GM19452 (cell line): ENCODE data around the gene SNRPA.
"Not testable (repeated sequence)": the region's sequence is repeated elsewhere in the genome, so short reads cannot be mapped to it uniquely, and the experiment has no call there.

Experiments
- ATAC-seq: cut with Tn5 transposase; IDR thresholded peaks from one replicate; pipeline ENCODE4 v1.9.1; 2021; ENCODE audit not compliant: unreplicated experiment

Gene SNRPA

GRCh38 chr19:40776364-40776763 is 25.4 kb downstream of the SNRPA start:
- no peak for ATAC-seq

GRCh38 chr19:40776932-40777644 is 26.1 kb downstream of the SNRPA start:
- peak; percentile 69 for ATAC-seq

GRCh38 chr19:40777645-40777936 is 26.6 kb downstream of the SNRPA start:
- no peak for ATAC-seq

GRCh38 chr19:40777937-40778705 is 27.1 kb downstream of the SNRPA start, which contains the start of gene RAB4B:
Gene RAB4B, plus strand, starts transcription at chr19:40778247. Its CDS starts 129 bp downstream, at chr19:40778376.
- peak; percentile 57 for ATAC-seq

- no peak for ATAC-seq
These were observed 27.8 kb downstream of the SNRPA start for GRCh38 chr19:40778706-40779284.

GRCh38 chr19:40780582-40780981 is 29.6 kb downstream of the SNRPA start:
- ATAC-seq: no peak

DNA sequence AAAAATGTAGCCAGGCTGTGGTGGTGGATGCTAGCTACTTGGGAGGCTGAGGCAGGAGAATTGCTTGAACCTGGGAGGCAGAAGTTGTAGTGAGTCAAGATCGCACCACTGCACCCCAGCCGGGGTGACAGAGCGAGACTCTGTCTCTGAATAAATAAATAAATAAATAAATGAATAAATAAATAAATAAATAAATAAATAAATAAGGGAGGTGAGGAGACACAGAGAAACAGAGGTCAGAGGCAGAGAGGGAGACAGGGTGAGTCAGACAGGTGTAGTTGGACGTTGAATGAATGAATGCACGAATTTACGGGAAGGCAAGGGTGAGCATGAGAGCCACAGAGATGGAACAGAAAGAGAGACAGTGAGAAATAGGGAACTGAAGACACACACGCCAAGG is 30.1 kb downstream of the SNRPA start:
- ATAC-seq: no peak

GRCh38 chr19:40783711-40784110 is 32.7 kb downstream of the SNRPA start:
- ATAC-seq: no peak

DNA sequence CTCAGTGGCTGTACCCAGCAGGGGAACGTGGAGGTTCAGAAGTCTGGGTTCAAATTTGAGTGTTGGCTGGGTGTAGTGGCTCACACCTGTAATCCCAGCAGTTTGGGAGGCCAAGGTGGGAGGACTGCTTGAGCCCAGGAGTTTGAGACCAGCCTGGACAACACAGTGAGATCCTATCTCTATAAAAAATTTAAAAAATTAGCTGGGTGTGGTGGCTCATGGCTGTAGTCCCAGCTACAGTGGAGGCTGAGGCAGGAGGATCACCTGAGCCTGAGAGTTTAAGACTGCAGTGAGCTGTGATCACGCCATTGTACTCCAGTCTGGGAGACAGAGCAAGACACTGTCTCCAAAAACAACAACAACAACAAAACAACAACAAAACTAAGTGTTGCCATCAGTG is 33.1 kb downstream of the SNRPA start:
- ATAC-seq: not testable (repeated sequence)

GRCh38 chr19:40785526-40785925 is 34.5 kb downstream of the SNRPA start:
- ATAC-seq: no peak

- no peak for ATAC-seq
These were observed 35.3 kb downstream of the SNRPA start for GRCh38 chr19:40786060-40787037.

DNA sequence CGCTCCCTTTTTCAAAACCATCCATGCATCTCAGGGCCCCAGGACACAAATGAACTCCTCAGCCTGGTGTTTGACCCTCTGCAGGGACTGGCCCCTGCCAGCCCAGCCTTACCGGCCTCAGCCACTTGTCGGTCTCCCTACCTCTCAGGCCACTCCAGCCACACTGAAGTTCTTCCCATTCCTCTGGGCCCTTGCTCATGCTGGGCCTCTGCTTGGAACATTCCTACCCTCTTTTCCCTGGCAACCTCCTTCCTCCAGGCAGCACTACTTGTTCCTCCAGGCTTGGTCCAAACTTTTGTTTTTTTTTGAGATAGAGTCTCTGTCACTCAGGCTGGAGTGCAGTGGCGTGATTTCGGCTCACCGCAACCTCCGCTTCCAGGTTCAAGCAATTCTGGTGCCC is 40.3 kb downstream of the SNRPA start:
- no peak for ATAC-seq

GRCh38 chr19:40791996-40792395 is 41.0 kb downstream of the SNRPA start:
- no peak for ATAC-seq

DNA sequence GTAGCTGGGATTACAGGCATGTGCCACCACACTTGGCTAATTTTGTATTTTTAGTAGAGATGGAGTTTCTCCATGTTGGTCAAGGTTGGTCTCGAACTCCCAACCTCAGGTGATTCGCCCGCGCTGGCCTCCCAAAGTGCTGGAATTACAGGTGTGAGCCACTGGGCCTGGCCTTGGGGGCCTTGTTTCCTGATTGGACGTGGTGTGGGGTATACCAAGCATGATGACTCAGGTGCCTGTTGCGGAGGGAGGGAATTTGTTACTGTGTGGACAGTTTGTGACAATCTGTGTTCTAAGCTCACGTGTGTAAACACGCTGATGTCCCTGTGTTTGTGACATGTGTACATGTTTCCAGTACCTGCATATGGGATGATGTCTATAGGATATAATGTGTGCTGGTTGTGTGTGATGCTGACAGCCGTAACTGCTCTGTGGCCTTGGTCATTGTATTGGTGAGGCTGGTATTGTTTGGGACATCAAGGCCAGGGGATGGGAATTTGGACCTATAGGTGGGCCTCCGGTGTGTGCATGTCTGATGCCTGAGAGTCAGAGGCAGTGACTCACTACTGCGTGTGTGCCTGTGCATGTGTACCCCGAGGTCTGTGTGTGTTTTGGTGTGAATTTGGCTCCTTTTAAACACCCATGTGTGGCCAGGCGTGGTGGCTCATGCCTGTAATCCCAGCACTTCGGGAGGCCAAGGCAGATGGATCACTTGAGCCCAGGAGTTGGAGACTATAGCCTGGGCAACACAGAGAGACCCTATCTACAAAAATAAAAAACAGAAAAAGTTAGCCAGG is 46.4 kb downstream of the SNRPA start:
- no peak for ATAC-seq

DNA sequence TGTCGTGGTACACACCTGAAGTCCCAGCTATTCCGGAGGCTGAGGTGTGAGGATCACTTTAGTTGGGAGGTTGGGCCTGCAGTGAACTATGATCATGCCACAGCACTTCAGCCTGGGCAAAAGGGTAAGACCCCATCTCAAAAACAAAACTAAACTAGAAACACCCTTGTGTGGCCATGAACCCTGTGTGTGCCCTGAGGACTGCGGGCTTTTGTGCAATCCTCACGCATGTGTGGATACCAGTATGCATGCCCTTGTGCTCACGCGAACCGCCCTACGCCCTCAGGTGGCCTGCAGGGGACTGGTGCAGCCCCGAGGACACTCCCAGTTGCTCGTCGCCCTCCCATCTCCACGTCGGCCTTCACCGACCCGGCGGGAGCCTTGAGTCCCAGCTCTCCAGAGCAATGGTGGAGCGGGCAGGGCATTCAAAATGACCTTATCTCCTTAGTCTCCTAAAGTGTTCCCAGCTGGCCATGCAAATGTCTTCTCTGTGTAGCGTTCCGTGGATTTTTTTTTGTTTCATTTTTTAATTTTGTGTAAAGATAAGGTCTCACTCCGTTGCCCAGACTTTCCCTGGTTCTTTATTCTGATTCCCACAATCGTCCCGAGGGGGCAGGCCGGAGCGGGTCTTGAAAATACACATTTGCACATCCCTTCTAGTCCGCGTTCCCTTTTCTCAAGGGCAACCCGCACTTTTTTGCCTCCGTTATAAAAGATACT is 47.1 kb downstream of the SNRPA start:
- ATAC-seq: no peak

DNA sequence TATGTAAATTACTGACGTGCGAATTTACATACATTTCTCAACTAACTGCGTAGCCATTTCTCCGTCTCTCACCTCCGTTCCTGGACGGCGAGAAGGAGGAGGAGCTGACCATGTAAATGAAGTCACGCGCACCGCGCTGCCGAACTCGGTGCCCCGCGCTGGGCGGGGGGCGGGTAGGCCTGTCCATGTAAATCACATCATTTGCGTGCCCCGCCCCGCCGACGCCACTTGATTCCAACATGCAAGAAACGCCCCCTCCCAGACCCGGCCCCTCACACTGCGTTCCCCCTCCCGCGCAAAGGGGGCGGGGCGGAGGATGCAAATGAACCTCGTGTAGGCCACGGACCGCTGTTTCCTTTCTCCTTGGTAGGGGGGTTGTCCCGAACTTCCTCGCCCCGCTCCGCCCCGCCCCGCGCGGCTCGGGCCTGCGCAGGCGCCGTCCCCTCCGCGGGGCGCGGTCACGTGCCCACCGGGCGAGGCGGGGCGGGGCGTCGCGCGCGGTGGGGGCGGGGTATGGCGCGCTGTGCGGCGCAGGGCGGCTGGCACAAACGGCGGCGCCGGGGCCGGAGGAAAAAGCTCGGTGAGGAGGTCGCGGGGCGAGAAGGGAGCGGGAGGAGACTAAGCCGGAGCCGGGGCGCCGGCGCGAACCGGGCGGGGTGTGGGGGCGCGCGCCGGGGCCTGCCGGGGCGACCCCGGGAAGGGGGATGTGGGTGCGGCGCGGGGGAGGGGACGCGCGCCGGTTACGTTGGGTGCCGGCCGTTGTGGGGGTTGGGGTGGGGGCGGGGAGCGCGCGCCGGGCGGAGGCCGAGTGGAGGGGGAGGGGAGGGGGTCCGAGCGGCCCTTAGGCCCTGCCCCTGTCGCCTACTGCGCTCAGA is 47.9 kb downstream of the SNRPA start, which contains the start of gene EGLN2:
TSS of gene EGLN2 (plus strand) at position 509 of the 875 bp plus-strand sequence. CDS start 1,382 bp downstream, outside the sequence.
- peak; percentile 63 for ATAC-seq

- ATAC-seq: no peak
These were observed 48.7 kb downstream of the SNRPA start for GRCh38 chr19:40799558-40800338.
